Measurements from ENCODE around the gene PYGO2. TPM values are rescaled to one million over a fixed set of nuclear protein-coding genes. Genes with fewer than 3 reads are reported as not detected.
A peak's percentile ranks its signal among the peaks of the same experiment; 100 is the strongest.

Gene PYGO2, protein sequence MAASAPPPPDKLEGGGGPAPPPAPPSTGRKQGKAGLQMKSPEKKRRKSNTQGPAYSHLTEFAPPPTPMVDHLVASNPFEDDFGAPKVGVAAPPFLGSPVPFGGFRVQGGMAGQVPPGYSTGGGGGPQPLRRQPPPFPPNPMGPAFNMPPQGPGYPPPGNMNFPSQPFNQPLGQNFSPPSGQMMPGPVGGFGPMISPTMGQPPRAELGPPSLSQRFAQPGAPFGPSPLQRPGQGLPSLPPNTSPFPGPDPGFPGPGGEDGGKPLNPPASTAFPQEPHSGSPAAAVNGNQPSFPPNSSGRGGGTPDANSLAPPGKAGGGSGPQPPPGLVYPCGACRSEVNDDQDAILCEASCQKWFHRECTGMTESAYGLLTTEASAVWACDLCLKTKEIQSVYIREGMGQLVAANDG
- total RNA-seq = 32.8 TPM
- polyA plus RNA-seq (ENCODE audit: insufficient read depth, low read depth, low replicate concordance) = 26.9 TPM
- long read RNA-seq, donor 1, transcript PYGO2-202 (3 exons, 3,146 nt) = major isoform, 15 of 15 reads
- long read RNA-seq, donor 1, partial matches to known transcripts = 0 of 15 reads
- long read RNA-seq, donor 1, other reads (novel, unspliced or antisense) = 0 of 15 reads
- long read RNA-seq, donor 2, transcript PYGO2-202 (3 exons, 3,146 nt) = major isoform, 12 of 12 reads
- long read RNA-seq, donor 2, partial matches to known transcripts = 0 of 12 reads
- long read RNA-seq, donor 2, other reads (novel, unspliced or antisense) = 0 of 12 reads
- long read RNA-seq, donor 3, transcript PYGO2-202 (3 exons, 3,146 nt) = major isoform, 21 of 21 reads
- long read RNA-seq, donor 3, partial matches to known transcripts = 0 of 21 reads
- long read RNA-seq, donor 3, other reads (novel, unspliced or antisense) = 0 of 21 reads
- long read RNA-seq, donor 4, transcript PYGO2-202 (3 exons, 3,146 nt) = major isoform, 19 of 19 reads
- long read RNA-seq, donor 4, partial matches to known transcripts = 0 of 19 reads
- long read RNA-seq, donor 4, other reads (novel, unspliced or antisense) = 0 of 19 reads
- long read RNA-seq, donor 5 = 0 reads
- long read RNA-seq, donor 6, transcript PYGO2-202 (3 exons, 3,146 nt) = major isoform, 6 of 6 reads
- long read RNA-seq, donor 6, partial matches to known transcripts = 0 of 6 reads
- long read RNA-seq, donor 6, other reads (novel, unspliced or antisense) = 0 of 6 reads
- long read RNA-seq, donor 7, transcript PYGO2-202 (3 exons, 3,146 nt) = major isoform, 19 of 57 reads
- long read RNA-seq, donor 7, partial matches to known transcripts = 0 of 57 reads
- long read RNA-seq, donor 7, other reads (novel, unspliced or antisense) = 38 of 57 reads
- long read RNA-seq, donor 8, transcript PYGO2-202 (3 exons, 3,146 nt) = major isoform, 26 of 28 reads
- long read RNA-seq, donor 8, partial matches to known transcripts = 0 of 28 reads
- long read RNA-seq, donor 8, other reads (novel, unspliced or antisense) = 0 of 28 reads
- long read RNA-seq, donor 9, transcript PYGO2-202 (3 exons, 3,146 nt) = major isoform, 13 of 13 reads
- long read RNA-seq, donor 9, partial matches to known transcripts = 0 of 13 reads
- long read RNA-seq, donor 9, other reads (novel, unspliced or antisense) = 0 of 13 reads
- long read RNA-seq, donor 10, transcript PYGO2-202 (3 exons, 3,146 nt) = major isoform, 20 of 20 reads
- long read RNA-seq, donor 10, partial matches to known transcripts = 0 of 20 reads
- long read RNA-seq, donor 10, other reads (novel, unspliced or antisense) = 0 of 20 reads

DNA sequence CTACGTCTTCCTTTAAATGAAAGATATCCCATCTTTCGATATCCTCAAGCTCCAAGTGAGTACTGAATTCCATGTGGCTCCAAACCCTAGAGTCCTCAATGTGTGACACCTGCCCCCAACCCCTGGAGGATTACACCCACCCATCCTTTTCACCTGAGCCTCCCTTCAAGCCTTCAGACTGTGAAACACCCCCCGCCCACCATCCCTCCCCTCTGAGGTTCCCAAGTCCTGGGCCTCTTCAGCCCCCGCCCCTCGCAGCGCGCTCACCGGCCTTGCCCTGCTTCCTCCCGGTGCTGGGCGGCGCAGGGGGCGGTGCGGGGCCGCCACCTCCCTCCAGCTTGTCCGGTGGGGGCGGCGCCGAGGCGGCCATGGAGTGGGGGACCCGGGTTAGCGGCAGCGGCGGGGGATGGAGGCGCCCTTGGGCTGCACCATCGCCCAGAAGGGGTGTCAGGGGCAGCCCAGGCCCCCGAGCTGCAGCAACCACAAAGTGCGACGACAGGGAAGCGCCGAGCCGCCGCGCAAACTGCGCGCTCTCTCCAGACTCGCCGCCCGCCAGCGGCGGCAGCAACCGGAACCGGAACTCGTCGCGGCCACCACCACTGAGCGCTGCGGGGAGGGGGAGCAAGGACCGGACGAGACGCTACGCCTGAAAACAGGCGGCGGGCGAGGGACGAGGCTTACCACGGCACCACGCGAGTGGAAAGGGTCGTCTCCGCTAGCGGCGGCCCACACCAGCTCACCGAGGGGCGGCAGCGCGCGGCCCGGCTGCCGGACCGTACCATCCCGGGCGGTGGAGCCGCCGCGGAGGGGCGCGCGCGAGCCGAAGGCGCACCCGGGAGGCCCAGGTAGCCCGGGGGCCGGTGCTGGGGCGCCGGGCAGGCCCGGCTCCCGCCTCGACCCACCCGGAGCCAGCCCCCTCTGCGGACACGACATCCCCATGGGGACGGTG lies at the start of gene PYGO2:
Gene PYGO2, minus strand, starts transcription at position 576 of the 949 bp plus-strand sequence. Its CDS starts 206 bp downstream, at position 370.
- DNase-seq = peak; percentile 84 to 94 (median 91)
- FAIRE-seq = no peak
- peaks cover 3 to 22% (median 15%) of the 10 kb centered on the region in 3 donors for H3K36me3 ChIP-seq (ENCODE audit: control insufficient read depth in 2 of 3, insufficient read depth in 3 of 3, low read length in 3 of 3)
- intact Hi-C loops (cut with DNase I) = no loop called here
- peaks cover 0 to 13% (median 7%) of the 10 kb centered on the region in 3 donors for H3K4me1 ChIP-seq (ENCODE audit: control insufficient read depth in 2 of 3, insufficient read depth in 2 of 3, low read depth in 1 of 3, low read length in 3 of 3)
- TF ChIP-seq, protein P1, sequence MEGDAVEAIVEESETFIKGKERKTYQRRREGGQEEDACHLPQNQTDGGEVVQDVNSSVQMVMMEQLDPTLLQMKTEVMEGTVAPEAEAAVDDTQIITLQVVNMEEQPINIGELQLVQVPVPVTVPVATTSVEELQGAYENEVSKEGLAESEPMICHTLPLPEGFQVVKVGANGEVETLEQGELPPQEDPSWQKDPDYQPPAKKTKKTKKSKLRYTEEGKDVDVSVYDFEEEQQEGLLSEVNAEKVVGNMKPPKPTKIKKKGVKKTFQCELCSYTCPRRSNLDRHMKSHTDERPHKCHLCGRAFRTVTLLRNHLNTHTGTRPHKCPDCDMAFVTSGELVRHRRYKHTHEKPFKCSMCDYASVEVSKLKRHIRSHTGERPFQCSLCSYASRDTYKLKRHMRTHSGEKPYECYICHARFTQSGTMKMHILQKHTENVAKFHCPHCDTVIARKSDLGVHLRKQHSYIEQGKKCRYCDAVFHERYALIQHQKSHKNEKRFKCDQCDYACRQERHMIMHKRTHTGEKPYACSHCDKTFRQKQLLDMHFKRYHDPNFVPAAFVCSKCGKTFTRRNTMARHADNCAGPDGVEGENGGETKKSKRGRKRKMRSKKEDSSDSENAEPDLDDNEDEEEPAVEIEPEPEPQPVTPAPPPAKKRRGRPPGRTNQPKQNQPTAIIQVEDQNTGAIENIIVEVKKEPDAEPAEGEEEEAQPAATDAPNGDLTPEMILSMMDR (IDR thresholded peaks at IDR 0.05; ENCODE audit: borderline replicate concordance, extremely low read depth, insufficient read depth) = peak; percentile 67
- H3K4me3 ChIP-seq (ENCODE audit: low read length in 3 of 3) = peak within 1 kb of the TSS; percentile 66 to 81 (median 71)
- H3K27ac ChIP-seq (ENCODE audit: low read depth in 2 of 2, low read length in 2 of 2) = peak within 1 kb of the TSS; percentile 98 to 99
- peak within 1 kb of the TSS; percentile 51 to 93 (median 81) for H3K9ac ChIP-seq (ENCODE audit: low read length in 3 of 3)
- no peaks in the 10 kb centered on the region for H3K27me3 ChIP-seq (ENCODE audit: control insufficient read depth, insufficient read depth, low read length)
- H3K9me3 ChIP-seq (ENCODE audit: control insufficient read depth in 2 of 3, insufficient read depth in 1 of 3, low read length in 3 of 3) = no peaks in the 10 kb centered on the region

DNA sequence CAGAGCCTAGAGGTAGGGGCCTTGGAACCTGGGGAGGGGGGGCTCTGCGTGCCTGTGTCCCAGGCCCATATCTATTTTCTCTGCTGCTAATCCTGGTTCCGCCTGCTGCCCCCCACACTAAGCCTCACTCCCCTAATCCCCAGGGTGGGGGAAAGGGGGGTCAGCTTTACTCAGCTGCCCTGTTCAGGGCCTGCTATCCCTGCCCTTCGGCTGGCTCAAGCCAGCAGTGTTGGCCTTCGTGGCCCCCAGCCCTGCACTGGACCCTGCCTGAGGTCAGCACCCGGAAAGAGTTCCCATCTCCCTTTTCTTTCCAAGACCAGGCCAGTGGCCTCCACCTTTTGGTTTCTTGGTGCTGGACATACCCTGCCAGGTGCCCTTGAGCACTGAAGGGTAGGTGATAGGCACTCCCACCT lies 49.4 kb upstream of the PYGO2 start:
- Histone ChIP-seq H3K27me3 (ENCODE audit: control insufficient read depth, insufficient read depth, low read length) (no peaks in the 10 kb centered on the region), H3K9ac (ENCODE audit: low read length in 3 of 3) (no peak overlapping the region), H3K27ac (ENCODE audit: low read depth in 2 of 2, low read length in 2 of 2) (peak overlapping the region in 1 of 2 donors; percentile 57), H3K9me3 (ENCODE audit: control insufficient read depth in 2 of 3, insufficient read depth in 1 of 3, low read length in 3 of 3) (no peaks in the 10 kb centered on the region), H3K36me3 (ENCODE audit: control insufficient read depth in 2 of 3, insufficient read depth in 3 of 3, low read length in 3 of 3) (no peaks in the 10 kb centered on the region), H3K4me1 (ENCODE audit: control insufficient read depth in 2 of 3, insufficient read depth in 2 of 3, low read depth in 1 of 3, low read length in 3 of 3) (peaks cover 0 to 46% (median 29%) of the 10 kb centered on the region in 3 donors), H3K4me3 (ENCODE audit: low read length in 3 of 3) (no peak overlapping the region)
- DNase-seq (no peak), FAIRE-seq (no peak)
- TF ChIP-seq, protein P1 (IDR thresholded peaks at IDR 0.05; ENCODE audit: borderline replicate concordance, extremely low read depth, insufficient read depth) = no peak
- intact Hi-C loops (cut with DNase I) = no loop called here

Data from kidney (tissue), 22 donors.